HG02981 (cell line): ENCODE results near the gene RSPO3.

ENCODE experiments used
- ATAC-seq: cut with Tn5 transposase; IDR thresholded peaks from one replicate; pipeline ENCODE4 v1.9.1; 2021; ENCODE audit warnings: mild to moderate bottlenecking, moderate library complexity; ENCODE audit not compliant: unreplicated experiment

The RSPO3 gene

GRCh38 chr6:127148511-127148910 is 30.0 kb downstream of the RSPO3 start:
- ATAC-seq, result no peak

DNA sequence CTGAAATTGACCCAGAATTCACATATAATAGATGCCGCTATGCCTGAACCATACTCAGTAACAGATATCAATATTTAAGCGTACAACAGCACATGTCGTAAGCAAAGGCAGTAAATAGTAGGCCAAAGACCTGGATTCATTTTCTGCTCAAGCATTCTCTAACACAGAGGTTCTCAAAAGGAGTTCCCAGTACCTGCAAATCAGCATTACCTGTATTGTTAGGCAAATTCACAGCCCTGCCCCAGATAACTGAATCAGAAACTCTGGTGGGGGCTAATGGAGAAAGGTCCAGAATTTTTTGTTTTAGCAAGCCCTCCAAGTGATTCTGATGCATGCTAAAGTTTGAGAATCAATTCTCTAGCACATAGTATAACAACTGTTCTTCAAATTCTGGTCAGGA is 36.0 kb downstream of the RSPO3 start:
- no peak for ATAC-seq

- no peak for ATAC-seq
Observed at GRCh38 chr6:127160484-127160883, 42.0 kb downstream of the RSPO3 start.

DNA sequence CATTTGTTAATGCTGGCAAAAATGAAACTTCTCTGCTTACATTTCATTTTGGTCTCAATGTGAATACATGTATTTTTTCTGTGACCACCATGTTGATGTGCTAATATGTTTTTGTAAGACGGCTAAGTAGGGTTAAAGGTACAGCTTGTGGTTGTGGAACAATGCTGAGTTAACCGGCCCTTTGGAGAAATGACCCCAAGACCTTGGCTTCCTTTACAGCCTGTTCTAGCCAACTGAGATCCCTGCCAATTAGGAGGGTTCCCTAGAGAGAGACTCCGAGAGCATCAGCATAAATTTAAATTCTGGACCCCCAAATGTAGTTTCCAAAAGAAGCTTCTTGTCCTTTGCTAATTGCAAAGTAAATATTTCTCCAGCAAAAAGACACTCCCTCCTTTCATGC is 44.4 kb downstream of the RSPO3 start:
- ATAC-seq, result no peak

DNA sequence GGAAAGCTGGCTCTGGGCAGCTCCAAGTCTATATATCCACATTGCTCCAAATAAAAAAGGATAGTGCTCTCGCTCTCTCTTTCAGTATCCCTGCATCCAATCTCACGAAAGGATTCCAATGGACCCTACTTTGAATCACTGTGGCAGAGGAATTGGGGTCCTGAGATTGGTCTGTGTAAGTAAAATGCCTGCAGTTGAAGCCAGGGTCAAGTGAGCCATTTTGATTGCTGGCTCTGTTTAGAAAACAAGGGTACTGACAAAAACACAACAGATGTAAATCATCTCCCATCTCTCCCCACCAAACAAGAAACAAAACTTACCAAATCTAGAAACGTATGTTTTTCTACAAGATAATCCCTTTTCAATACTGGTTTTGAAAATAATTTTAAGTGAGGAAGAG is 45.6 kb downstream of the RSPO3 start:
- ATAC-seq, result no peak

DNA sequence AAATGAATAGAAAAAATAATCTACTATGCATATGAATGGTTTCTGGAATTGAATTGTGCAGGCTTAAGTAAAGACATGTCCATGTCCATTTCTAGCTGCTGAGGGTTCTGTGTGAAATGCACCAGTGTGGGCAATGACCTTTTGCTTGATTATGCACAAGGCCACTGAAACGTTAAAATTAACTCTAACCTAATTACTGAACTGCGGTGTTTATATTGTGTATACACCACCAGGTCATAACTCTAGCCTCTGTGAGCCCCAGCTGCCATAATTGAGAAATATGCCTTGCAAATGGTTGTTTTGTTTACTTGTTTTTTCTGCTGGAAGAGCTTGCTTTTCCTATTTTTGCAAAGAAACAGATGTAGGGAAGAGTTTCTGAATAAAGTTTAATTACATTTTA is 46.1 kb downstream of the RSPO3 start:
- no peak for ATAC-seq

- ATAC-seq, result no peak
Observed at GRCh38 chr6:127173156-127173940, 54.9 kb downstream of the RSPO3 start.

- no peak for ATAC-seq
Observed at GRCh38 chr6:127176146-127176545, 57.7 kb downstream of the RSPO3 start.

DNA sequence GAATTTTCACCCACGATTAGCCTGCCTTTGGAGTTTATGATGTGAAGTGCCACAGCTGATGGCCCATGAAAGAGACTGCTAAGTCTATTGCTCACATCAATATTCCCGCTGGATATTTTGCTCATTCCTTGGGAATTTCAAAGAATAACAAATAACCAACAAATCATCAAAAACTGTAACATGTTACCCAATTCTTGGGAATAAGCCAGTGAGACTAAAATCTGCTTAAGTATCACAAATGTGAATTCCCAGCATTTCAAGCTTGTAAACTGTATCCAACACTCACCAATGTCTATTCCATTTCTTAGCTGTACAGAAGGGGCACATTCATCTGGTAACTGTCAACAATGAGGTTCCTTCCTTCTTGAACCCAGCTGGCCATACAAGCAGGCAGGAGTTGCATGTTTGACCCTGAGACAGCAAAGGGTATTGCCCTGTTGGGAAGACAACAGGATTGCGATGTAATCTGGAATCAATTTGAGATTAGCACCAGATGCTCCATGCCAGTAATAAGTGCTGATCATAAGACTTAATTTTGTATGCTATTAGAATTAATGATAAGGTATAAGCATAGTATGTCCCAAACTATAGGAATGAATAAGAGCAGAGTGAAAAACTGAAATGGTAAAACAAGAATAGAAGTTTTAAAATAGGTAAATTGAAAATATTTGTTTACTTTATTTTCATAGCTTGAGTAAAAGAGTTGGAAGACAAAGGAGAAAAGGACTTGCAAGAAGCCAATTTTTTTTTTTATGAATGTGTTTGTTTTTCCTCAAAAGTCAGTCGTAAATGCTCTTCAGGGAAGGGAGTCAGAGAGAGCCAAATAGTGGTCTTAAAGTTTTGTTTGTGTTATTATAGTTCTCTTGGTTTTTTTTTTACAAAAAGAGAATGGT is 58.8 kb downstream of the RSPO3 start:
- no peak for ATAC-seq

GRCh38 chr6:127177923-127178231 is 59.4 kb downstream of the RSPO3 start:
- no peak for ATAC-seq

- no peak for ATAC-seq
Observed at GRCh38 chr6:127178746-127179145, 60.3 kb downstream of the RSPO3 start.

GRCh38 chr6:127180426-127180825 is 62.0 kb downstream of the RSPO3 start:
- no peak for ATAC-seq

DNA sequence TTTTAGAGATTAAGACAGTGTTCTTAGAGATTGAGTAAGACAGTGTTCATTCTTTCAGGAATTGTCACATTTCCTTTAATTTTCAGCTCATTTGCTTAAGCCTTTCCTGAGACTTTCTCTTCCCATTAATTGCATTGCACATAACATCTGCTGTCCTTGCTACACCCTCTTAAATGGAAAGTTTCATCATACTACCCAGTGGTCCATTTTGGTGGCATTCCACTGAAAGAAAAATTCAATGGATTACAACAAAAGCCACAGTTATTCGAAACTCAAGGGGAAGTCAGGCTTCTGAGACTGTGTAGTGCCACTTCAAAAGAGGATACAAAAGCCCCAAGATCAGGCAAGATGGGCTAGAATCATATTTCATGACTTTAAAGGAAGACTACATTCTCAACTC is 64.0 kb downstream of the RSPO3 start:
- no peak for ATAC-seq

DNA sequence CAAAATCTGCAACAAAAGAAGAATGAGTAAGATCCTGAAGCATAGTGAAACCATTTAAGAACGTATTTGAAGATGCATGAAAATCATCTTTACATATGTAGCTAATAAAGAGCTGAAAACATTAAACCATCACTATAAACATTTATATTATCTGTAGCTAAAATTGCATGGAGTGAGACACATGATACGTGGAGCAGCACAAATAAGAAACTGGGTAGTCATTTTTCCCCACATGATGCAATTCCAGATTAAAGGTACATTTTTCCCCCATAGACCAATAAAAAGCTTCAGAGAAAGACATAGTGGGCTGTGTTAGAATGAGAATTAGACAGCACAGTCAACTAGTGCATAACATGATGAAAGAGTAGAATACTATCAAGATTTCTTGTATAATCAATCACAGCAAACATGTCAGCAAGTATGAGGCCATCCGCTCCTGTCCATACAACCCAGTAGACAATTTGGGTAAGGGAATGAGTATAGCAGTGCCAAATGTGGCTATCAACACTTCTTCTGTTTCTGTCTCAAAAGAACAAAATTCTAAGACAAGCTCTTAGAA is 67.0 kb downstream of the RSPO3 start:
- no peak for ATAC-seq

GRCh38 chr6:127186889-127187288 is 68.4 kb downstream of the RSPO3 start:
- peak; percentile 58 for ATAC-seq

GRCh38 chr6:127188744-127189143 is 70.3 kb downstream of the RSPO3 start:
- ATAC-seq, result no peak

DNA sequence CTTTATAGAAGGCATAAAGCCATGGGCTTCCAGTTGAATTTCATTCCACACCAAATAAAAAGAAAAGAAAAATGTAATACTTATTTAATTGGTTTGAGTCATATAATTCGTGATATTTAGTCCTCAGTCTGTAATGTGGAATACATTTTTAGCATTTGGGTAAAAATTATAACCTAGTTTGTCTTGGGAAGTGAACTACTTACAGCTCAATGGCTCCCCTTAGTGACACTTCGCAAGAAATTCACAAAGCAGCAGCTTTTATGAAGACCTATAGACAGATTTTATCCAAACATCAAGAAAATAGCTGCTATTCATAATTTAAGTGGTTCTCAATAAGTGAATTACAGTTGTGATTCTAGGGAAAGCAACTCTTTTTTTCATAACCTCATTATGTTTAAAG is 72.1 kb downstream of the RSPO3 start:
- ATAC-seq, result no peak

DNA sequence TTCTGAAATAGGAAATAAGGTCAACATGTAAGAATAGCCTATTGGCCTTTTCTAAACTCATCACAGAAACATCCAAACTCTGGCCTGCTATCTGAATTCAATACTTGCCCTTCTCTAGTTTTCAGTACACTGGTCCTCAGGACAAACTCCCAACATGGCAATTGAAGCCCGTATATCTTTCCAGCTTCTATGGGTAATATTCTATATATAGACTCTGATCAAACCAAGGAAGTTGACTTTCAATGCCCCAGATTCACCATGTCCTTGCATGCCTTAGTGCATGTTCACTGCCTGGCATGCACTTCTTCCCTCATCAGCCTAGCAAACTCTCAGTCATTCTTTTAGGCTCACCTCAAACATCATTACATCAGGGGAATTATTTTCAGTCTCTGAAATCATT is 73.2 kb downstream of the RSPO3 start:
- no peak for ATAC-seq

GRCh38 chr6:127192911-127193541 is 74.6 kb downstream of the RSPO3 start:
- ATAC-seq, result no peak

DNA sequence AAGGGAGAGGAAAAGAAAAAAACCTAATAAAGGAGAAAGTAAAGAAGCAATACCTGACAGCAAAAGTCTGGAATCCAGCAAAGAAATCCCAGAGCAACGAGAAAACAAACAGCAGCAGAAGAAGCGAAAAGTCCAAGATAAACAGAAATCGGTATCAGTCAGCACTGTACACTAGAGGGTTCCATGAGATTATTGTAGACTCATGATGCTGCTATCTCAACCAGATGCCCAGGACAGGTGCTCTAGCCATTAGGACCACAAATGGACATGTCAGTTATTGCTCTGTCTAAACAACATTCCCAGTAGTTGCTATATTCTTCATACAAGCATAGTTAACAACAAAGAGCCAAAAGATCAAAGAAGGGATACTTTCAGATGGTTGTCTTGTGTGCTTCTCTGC is 77.4 kb downstream of the RSPO3 start:
- ATAC-seq, result no peak

DNA sequence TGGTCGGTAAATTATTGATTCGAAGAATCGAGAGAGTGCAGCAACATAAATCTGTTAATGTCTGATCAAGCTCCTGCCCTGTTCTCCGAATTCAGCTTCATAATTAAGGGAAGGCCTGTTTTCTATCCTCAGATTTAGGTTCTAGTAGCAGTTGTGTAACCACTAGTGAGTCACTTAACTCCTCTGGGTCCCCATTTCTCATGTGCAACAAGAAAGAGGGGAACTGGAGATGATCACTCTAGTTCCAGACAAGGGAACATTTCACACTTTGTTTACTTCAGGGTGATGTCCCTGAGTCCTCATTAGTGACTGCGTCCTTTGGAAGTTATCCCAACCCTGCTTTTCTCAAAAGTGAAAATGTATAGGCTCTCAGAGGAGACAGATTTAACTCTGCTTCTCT is 80.1 kb downstream of the RSPO3 start:
- ATAC-seq, result no peak

- ATAC-seq, result no peak
Observed at GRCh38 chr6:127199470-127199869, 81.0 kb downstream of the RSPO3 start.
